NB4 (cell line): ENCODE measurements around the gene ZNF358.

Experiments
- CTCF ChIP-seq: IDR thresholded peaks from one replicate; pipeline ENCODE4 v1.5.1; 2012; ENCODE audit warnings: low read depth, low read length
- MAX ChIP-seq: IDR thresholded peaks from 2 replicates; pipeline ENCODE4 v1.6.1; 2011; ENCODE audit warnings: low read depth, low read length
- POLR2A ChIP-seq: IDR thresholded peaks from 2 replicates; pipeline ENCODE4 v1.6.1; 2011; ENCODE audit warnings: mild to moderate bottlenecking; ENCODE audit not compliant: insufficient read length; ENCODE audit errors: extremely low read depth

GRCh38 chr19:7516878-7517277 lies 975 bp downstream of the ZNF358 start:
- TF ChIP-seq CTCF (no peak), MAX (no peak), POLR2A (no peak)
